GM21619 (cell line): Measurements from ENCODE around the gene ARID1B.
A peak's percentile ranks its signal among the peaks of the same experiment; 100 is the strongest.

Source experiments
- ATAC-seq: cut with Tn5 transposase; IDR thresholded peaks from one replicate; pipeline ENCODE4 v1.9.1; 2021; ENCODE audit not compliant: unreplicated experiment

Gene ARID1B

DNA sequence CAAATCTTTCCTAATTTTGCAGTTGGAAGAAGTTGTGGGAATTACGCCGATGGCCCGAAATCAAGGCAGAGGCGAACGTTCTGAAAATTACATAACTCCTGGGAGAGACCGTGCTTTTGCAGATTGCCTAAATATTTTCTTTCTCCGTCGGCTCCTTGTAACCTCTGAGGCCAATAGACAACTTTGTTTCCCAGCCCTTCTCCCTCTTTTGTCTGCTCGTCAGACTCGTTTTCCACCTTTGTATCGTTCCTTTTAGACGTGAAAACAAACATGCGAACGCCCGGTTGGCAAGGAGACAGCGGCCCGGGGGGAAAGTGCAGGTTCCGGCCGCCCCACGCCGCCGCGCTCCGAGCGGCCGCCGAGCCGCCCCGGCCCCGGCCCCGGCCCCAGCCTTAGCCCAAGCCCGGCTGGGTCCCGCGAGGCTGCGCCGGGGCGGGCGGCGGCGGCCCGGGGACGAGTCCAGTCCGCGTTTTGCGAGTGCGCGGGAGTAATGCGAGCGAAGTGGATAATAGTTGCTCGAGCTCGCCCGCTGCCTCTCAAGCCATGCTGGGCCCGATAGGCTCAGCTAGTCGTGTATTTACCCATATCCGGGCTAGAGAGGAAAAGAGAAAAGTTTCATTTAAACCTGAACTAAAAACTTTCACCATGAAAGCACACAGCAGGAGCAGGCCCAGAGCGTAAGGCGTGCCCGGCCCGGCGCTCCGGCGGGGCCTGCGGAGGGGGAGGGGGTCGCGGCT, at the start of gene ARID1B:
ARID1B (plus strand) TSS at position 539 of the 737 bp plus-strand sequence. CDS start 303 bp downstream, outside the sequence.
- peak; percentile 45 for ATAC-seq

DNA sequence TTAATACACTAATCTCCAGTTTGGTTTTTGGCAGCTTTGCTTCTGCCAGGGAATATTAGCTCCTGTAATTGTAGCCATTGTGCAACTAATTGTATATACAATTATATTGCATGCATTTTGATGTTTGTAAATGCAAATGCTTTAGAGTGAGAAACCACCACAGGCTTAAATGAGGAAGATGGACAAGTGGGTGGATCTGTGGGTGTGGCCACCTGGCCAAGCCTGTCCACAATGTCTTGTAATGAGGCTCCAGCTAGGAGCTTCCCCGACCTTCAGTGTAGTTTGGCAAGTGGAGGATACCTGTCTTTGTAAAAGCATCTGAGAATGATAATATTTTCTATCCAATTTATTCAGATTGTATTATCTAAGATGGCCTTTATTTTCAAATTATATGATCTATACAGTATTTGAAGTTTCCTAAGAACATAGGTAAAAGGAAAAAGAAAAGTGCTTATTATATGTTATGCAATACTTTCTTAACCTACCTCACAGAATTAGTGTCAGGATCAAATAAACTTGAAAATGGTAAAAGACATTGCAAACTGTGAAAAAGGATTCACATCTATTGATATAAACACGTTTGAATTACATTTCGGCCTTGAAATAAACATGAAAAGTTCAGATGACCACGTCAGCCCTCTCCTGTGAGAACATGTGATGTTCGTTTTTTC, 49.3 kb upstream of the ARID1B start:
- ATAC-seq, result no peak

DNA sequence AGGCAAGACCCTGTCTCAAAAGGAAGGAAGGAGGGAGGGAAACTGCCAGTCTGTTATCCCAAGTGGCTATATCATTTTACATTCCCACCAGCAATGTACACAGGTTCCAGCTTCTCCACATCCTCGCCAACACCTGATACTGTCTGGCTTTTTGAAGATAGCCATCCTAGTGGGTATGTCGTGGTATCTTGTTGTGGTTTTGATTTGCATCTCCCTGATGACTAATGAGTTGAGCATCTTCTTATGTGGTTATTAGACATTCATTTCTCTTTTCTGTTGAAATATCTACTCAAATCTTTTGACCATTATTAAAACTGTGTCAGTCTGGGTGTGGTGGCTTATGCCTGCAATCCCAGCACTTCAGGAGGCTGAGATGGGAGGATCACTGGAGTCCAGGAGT, 47.9 kb upstream of the ARID1B start:
- ATAC-seq, result peak; percentile 65

DNA sequence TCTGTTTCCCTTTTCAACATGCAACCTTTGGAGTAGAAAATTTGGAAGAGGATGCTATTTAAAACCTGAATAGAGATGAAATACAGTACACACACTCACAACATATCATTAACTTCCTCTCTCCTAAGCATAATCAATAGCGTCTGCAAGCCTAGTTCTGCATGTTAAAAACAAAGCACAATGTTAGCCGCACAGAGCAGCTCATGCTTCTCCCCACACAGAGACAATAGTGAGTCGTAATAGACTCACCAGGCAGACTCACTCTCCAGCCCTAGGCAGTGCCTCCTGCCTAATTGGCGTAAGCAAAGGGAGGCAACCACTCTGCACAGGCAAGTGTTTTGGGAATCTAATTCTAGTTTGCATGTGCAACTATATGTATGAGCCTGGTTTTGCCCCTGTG, 45.8 kb upstream of the ARID1B start:
- ATAC-seq, result no peak

DNA sequence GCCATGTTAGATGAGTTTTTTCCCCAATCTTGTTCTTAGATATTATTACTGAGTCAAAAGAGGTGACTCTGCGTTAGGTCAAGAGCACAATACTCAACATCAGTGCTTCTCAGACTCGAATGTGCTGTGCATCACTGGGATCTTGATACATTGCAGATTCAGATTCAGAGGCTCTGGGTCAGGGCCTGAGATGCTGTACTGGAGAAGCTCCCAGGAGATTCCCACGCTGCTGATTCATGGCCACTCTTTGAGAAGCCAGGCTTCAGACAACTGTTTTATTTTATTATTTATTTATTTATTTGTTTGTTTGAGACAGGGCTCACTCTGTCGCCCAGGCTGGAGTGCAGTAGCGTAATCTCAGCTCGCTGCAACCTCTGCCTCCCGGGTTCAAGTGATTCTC, 41.4 kb upstream of the ARID1B start:
- ATAC-seq, result no peak

DNA sequence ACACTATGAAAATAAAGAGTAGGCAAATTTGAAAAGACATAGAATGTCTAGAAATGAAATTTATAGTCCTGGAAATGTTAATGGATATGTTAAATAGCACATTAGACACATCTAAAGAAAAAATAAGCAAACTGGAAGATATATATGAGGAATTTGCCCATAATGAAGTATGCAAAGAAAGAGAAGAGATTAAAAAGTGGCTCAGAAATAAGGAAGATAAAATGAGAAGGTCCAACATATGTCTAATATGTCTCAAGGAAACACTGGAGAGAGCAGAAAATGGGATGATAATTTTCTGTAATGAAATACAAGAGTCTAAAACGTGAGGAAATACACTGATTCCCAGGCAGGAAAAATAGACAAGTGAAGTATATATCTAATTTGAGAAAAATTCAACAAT, 36.6 kb upstream of the ARID1B start:
- ATAC-seq, result no peak

DNA sequence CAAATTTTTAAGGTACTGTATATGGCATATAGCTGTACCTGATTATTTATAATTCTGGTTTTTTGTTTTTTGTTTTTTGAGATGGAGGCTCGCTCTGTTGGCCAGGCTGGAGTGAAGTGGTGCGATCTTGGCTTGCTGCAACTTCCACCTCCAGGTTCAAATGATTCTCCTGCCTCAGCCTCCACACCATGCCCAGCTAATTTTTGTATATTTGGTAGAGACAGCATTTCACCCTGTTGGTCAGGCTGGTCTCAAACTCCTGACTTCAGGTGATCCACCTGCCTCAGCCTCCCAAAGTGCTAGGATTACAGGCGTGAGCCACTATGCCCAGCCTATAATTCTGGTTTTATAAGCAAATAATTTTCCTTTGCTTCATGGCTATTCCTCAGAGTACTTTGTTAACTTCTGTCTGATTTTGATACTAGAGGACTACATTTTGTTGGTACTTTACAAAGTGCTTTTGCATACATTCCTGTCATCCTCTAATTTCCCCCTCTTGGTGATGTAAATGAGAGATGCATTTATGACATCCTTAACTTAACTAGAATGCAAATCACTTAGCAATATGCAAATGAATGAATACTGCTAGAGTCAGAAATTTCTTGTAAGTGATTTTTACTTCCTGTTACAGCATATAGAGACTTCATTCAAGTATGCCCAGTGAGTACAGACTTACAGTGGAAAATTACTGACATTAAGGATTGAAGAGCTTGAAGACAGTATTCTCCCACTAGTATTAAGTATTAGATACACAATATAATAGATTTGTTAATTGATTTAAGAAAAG, 35.7 kb upstream of the ARID1B start:
- no peak for ATAC-seq

DNA sequence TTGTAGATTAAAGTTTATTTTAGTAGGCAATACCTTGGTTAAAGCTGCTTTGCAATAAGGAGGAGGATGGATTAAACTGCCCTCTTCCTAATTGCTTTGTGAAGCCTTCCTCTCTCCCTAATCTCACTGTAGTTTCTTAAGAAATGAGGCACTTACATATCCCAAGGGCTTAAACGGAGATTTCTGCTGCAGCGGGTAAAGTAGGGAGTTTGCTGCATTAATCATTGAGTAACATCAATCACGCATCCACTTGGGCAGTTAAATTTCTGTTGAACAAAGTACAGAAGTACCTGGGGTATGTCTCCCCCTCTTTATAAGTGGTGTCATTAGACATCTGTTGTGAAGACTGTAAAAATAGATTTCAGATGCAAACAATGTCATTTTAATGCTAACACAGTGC, 29.5 kb upstream of the ARID1B start:
- ATAC-seq, result no peak

DNA sequence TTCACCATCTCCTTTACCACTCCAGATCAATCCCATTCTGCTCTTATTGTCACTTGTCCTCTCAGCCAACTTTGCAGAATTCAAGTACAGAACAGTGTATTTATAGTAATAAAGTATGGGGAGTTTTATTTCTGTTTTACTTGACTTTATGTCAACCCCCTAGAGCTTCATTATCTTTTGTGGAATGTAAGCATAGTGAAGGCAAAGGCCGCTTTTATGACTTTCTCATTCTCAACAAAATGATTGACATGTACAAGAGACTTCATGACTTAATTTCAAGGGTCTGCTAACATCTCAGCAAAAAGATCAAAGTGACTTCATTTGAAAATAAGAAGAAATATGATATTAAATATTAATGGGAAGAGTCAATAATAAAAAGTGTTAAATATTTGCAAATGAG, 28.7 kb upstream of the ARID1B start:
- ATAC-seq, result no peak

DNA sequence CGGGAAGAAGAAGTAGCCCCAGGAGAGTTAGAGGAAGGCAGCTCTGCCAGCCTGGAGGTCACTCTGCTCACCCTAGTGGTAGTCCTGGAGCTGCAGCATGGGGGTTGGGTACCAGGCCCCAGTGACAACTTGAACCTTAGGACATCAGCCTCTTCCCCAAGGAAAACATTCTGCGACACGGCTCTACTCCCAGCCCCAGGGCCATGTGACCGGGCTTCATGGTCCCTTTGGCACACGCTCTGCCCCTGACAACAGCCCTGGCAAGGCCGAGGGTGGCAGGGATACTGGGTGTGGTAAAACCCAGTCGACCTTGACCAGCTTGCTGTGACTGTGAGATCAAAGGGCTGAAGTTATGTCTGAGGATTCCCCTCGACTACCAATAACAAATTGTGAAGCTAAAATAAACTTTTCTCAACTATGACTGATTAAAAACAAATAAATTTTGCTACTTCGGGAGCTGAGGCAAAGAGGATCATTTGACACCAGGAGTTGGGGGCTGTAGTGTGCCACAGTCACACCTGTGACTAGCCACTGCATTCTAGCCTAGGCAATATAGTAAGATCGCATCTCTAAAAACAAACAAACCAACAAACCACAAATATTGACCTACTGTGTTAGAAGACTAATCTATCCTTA, 24.4 kb upstream of the ARID1B start:
- ATAC-seq, result no peak

DNA sequence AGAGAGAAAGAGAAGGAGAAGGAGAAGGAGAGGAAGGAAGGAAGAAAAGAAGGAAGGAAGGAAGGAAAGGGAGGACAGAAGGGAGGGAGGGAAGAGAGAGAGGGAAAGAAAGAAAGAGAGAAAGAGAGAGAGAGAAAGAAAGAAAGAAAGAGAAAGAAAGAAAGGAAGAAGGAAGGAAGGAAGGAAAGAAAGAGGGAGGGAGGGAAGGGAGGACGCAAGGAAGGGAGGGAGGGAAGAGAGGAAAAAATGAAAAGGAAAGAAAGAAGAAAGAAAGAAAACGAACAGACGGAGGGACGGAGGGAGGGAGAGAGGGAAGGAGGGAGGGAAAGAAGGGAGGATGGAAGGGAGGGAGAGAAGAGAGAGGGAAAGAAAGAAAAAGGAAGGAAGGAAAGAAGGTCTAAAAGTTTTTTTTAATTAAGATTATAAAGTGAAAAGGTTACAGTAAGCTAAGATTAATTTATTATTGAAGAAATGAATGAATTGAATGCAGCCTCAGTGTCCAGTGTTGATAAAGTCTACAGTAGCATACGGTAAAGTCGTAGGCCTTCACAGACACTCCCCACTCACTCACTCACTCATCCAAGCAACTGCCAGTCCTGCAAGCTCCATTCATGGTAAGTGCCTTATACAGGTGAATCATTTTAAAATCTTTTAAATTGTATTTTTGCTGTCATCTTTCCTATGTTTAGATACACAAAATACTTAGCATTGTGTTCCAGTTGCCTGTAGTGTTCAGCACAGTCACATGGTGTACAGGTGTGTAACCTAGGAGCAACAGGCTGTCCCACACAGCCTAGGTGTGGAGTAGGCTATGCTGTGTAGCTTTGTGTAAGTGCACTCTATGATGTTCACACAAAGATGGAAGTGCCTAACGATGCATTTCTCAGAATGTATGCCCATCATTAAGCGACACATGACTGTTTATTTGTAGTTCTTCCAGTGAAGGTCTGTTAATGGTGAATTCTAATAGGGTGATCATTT, 20.3 kb upstream of the ARID1B start:
- ATAC-seq, result no peak

DNA sequence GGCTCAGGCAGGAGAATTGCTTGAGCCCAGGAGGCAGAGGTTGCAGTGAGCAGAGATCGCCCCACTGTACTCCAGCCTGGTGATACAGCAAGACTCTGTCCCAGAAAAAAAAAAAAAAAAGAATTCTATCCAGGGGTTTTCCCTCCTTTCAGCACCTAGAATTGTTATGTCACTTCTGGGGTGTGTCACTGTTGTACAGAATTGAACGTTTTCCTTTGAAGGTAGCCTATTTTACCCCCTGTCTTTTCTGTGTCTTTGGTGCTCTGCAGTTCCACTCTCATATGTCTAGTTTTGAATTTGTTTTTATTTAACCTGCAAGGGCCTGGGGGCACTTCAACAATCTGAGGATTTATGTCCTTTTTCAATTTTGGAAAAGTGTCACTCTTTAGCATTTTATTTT, 19.3 kb upstream of the ARID1B start:
- no peak for ATAC-seq

DNA sequence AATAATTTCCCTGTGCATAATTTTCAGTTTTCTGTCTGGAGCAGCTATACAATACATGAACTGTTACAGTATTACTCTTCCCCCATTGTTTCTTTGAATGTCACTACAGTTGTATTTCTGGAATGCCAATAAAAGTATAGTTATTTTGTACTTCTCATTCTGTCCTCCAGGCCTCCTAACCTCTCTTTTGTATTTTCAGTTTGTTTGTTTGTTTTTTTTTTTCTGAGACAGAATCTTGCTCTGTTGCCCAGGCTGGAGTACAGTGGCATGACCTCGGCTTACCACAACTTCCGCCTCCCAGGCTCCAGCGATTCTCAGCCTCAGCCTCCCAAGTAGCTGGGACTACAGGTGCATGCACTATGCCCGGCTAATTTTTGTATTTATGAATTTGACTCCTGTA, 16.8 kb upstream of the ARID1B start:
- no peak for ATAC-seq

DNA sequence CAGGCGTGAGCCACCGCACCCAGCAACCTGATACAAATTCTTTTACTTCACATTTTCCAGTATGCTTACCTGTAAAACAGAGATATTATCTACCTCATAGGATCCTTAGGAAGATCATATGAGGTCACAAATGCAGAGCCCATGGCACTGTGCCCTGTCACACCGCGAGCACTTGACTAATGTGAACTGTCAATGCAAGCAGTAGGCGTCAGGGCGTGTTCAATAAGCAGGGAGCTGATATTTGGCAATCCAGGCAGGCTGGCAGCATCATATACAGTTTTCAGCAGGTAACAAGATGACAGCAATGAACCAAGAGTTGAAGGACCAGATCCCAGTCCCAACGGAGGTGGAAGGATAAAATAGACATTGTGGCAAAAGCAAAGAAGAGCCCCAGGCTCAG, 14.6 kb upstream of the ARID1B start:
- ATAC-seq, result no peak

DNA sequence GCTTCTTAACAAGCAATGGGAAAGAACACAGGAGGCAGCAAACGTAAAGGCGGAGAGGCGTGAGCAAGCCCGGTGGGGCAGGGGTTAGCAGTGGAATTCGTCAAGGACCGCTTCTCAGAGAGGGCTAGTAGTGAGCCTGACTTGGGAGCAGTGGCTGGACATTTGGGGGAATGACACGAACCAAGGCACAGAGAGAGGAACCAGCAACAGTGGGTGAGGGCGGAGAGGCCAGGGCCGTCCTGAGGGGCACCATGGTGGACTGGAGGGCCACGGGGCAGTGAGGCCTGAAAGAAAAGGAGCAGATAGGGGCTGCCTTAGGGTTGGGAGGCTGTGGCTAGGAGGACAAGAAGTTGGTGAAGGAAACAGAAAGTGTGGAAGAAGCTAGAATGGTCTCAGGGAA, 12.1 kb upstream of the ARID1B start:
- ATAC-seq, result no peak

DNA sequence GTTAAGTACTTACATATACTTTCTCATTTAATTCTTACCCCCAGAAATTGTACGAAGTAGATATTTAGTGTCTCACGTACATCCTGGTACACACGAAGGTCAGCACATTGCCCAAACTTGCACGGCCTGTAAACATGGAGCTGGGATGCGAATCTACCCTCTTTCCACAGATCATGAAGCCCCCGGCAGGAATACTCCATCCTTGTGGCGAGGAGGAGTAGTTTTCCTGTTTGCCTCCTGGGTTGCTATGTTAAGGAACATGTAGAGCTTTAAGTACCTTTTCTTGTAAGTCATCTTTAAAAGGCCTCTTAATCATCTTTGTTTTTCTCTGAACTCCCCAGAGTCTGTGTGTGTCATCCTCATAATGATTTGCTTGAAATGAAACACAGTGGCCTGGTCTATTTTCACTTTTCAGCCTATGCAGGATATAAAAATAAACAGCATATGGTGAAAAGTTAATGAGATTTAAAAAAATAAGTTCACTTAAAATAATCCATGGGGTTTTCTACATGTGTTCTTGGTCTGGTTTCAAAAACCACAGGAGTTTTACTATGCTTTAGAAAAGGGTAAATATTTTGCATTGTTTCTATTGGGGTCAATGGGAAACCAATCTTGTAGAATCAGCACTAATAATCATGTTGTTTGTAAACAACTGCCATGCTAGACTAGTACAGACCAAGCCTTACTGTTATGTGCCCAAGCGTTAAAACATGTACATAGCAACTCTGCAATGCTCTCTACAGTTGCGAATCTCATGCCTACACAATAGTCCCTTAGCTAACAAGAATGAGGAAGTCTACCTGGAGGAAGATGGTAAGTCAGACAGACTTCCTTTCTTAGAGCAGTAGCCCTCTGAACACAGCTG, 9.3 kb upstream of the ARID1B start:
- ATAC-seq, result peak; percentile 88

DNA sequence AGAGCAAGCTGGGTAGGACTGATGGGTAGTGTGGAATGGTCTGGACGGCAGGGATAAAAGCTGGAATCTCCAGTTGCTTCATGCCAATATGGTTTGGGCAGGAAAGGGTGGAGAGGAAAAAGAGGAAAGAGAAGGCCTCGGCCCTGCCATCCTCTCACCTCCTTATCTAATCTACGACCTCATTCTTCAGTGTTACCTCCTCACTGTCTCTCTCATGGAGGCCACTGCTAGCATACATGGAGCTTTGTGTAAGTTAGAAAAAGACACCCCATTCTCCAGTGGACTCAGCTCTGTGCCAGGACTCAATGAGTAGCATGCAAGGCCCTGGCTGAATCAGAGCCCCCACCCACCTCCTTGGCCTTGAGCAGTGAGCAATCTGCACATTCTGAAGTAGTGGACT, 6.1 kb upstream of the ARID1B start:
- ATAC-seq, result no peak

DNA sequence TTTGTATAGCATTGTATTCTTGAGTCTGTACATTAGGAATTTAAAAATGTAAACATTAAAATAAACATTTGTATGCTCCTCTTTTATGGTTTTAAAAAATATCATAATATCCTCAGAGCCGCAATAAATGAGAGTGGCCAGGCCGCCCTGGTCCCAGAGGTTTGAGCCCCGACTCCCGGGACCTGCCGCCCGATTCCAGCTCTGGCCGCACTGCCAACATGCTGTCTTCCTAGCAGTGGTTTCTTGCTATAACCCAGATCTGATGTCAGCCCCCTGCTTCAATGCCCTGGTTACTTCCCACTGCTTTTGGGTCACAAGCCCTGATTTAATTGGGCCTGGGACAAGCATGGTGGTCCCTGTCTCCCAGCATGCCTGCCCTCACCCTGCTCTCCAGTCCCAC, 5.4 kb upstream of the ARID1B start:
- no peak for ATAC-seq

DNA sequence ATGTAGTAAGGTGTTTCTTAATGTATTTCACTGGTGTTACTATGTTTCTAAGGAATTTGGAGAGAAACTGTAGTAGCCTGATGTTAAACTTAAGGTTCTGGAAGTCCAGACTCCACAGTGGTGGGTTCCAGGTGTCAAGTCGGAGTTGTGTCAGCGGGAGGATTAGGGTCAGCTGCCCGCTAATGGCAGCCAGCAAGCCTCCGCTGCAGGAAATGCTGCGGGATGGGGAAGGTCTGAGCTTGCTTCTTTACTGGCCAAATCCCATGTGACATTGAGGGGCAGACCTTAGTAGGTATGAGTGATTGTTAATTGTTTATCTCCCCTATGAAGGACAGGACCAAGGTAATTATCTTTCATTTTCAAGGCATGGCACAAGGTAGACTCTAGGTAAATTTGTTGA, 3.7 kb upstream of the ARID1B start:
- ATAC-seq, result no peak
